Effector memory CD4-positive, alpha-beta T cell (primary cell): ENCODE data around the gene KATNIP.

Source experiments
- DNase-seq, 3 donors: peaks; one replicate each; pipeline ENCODE4 v3.0.0-alpha.2; 2020
- H3K27ac ChIP-seq: 2 replicates; pipeline ENCODE4 v1.7.0; 2013; ENCODE audit warnings: mild to moderate bottlenecking, low read length, moderate library complexity; ENCODE audit not compliant: insufficient read depth, poor library complexity, severe bottlenecking
- H3K27me3 ChIP-seq: replicated peaks from 2 replicates; pipeline ENCODE4 v1.7.0; 2013; ENCODE audit warnings: mild to moderate bottlenecking, low read length; ENCODE audit not compliant: insufficient read depth, control insufficient read depth, poor library complexity, severe bottlenecking
- H3K36me3 ChIP-seq: 2 replicates; pipeline ENCODE4 v1.7.0; 2013; ENCODE audit warnings: mild to moderate bottlenecking, low read length, moderate library complexity; ENCODE audit not compliant: control insufficient read depth, insufficient read depth
- H3K4me1 ChIP-seq: 2 replicates; pipeline ENCODE4 v1.7.0; 2013; ENCODE audit warnings: low read length, mild to moderate bottlenecking; ENCODE audit not compliant: control insufficient read depth, insufficient read depth, poor library complexity, severe bottlenecking
- H3K4me3 ChIP-seq: 2 replicates; pipeline ENCODE4 v1.7.0; 2013; ENCODE audit warnings: low read length, low read depth, mild to moderate bottlenecking; ENCODE audit not compliant: insufficient read depth, poor library complexity, severe bottlenecking
- H3K9me3 ChIP-seq: 2 replicates; pipeline ENCODE4 v1.7.0; 2013; ENCODE audit warnings: mild to moderate bottlenecking, low read length, moderate library complexity; ENCODE audit not compliant: control insufficient read depth

KATNIP gene

DNA sequence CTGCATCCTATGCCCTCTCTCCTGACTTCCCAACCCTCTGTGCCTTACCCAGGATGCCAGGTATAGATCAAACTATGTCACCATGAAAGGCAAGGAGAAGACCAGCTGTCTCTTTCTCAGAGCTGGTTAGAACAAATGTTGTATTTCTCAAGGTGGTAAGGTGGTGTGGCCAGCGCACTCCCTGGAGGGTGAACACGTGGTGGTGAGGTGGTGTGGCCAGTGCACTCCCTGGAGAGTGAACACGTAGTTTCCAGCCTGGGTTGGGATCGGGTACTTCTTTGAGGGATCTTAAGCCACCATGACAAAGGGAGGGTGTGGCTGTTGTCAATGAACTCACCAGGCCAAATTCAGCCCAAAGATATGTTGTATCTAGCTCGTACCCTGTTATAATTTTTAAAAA is 26.8 kb downstream of the KATNIP start:
- no peak overlapping the region for H3K4me3 ChIP-seq
- no peak for DNase-seq
- H3K4me1 ChIP-seq = no peaks in the 10 kb centered on the region
- H3K9me3 ChIP-seq = no peaks in the 10 kb centered on the region
- H3K27me3 ChIP-seq = no peaks in the 10 kb centered on the region
- H3K36me3 ChIP-seq = peaks cover 12% of the 10 kb centered on the region
- H3K27ac ChIP-seq = no peak overlapping the region

DNA sequence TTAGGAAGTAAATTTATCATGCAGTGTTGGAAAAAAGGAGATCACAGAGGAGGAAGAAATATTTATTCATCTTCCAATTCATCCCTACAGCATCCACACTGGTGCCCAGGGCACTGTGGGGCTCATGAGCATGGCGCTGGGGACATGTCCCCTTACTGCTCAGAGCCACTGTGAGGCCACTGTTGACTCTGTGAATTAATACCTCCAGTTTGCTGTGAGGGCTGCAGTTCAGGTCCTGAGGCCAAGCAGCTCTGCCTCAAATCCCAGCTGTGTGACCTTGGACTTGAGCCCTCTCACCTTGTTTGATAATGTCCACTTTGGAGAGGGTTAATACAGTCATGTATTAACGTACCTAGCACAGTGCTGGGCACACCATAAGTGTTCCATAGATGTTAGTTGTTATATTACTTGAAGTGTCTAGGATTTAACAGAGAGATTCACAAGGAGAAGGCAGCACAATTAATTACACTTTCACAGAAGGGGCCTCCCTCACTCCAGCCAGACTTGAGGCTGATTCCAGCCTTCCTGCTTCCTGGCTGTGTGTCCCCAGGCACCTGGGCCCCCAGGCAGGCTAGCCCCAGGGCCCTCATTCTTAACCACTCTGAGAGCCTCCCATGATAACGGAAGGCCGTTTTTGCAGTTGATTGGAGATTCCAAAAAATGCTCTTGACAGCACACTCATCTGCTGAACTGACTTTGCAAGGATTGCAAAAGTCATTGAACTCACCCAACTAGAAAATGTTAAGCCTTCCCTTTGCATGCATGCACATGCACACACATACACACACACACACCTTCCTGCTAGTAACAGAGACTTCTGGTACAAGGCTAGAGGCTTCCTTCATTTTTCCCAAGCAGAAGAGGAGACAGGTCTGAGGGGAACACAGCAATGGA is 29.4 kb downstream of the KATNIP start:
- no peak overlapping the region for H3K27ac ChIP-seq
- H3K36me3 ChIP-seq = peaks cover 12% of the 10 kb centered on the region
- no peak overlapping the region for H3K4me3 ChIP-seq
- H3K9me3 ChIP-seq = no peaks in the 10 kb centered on the region
- H3K4me1 ChIP-seq = no peaks in the 10 kb centered on the region
- DNase-seq = no peak
- H3K27me3 ChIP-seq = no peaks in the 10 kb centered on the region

DNA sequence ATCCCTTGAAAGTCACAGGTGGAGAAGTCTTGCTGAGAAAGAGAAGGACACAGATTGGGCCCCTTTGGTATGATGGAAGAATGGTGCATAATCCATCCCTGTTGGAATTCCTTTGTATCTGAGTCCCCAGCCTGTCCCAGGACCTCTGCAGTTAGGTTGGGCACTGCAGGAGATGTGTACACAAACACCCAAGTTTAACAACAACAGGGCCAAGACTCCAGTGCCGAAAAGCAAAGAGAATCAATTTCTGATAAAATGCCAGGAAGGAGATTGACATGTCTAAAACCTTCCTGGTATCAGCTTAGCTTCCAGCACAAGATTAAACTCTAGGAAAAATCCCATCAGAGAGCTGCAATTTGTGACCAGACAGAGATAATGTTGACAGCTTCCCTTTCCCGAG is 32.9 kb downstream of the KATNIP start:
- Histone ChIP-seq H3K4me1 (no peaks in the 10 kb centered on the region), H3K9me3 (no peaks in the 10 kb centered on the region), H3K36me3 (peaks cover 4% of the 10 kb centered on the region), H3K27ac (no peak overlapping the region), H3K4me3 (no peak overlapping the region), H3K27me3 (no peaks in the 10 kb centered on the region)
- no peak for DNase-seq

DNA sequence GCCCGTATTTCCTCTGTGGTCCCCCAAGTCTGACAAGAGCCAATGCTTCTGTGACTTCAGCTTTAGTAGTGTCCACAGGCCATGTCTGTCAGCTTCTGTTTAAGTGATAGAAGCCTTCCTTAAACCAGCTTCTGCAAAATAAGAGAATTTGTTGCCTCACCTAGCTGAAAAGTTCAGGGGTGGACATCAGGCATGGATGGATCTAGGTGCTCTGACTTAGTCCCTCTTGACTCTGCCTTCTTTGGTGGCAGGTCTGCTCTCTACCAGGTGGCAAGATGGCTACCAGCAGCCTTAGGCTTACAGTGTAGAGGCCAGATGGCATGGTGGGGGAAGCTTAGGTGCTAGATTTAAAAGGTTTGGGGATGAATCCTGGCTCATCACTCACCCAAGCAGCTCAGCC is 33.7 kb downstream of the KATNIP start:
- no peaks in the 10 kb centered on the region for H3K27me3 ChIP-seq
- H3K36me3 ChIP-seq = peaks cover 4% of the 10 kb centered on the region
- no peaks in the 10 kb centered on the region for H3K9me3 ChIP-seq
- DNase-seq = no peak
- H3K27ac ChIP-seq = no peak overlapping the region
- H3K4me1 ChIP-seq = no peaks in the 10 kb centered on the region
- H3K4me3 ChIP-seq = no peak overlapping the region

DNA sequence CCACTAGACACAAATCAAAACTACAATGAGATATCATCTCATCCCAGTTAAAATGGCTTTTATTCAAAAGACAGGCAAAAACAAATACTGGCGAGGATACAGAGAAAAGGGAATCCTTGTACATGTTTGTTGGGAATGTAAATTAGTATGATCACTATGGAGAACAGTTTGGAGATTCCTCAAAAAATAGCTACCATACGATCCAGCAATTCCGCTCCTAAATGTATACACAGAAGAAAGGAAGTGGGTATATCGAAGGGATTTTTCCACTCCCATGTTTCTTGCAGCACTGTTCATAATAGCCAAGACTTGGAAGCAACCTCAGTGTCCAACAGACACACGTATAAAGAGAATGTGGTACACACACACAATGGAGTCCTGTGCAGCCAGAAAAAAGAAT is 35.3 kb downstream of the KATNIP start:
- H3K4me3 ChIP-seq = no peak overlapping the region
- no peaks in the 10 kb centered on the region for H3K4me1 ChIP-seq
- no peak for DNase-seq
- no peak overlapping the region for H3K27ac ChIP-seq
- no peaks in the 10 kb centered on the region for H3K27me3 ChIP-seq
- no peaks in the 10 kb centered on the region for H3K9me3 ChIP-seq
- H3K36me3 ChIP-seq = no peaks in the 10 kb centered on the region

DNA sequence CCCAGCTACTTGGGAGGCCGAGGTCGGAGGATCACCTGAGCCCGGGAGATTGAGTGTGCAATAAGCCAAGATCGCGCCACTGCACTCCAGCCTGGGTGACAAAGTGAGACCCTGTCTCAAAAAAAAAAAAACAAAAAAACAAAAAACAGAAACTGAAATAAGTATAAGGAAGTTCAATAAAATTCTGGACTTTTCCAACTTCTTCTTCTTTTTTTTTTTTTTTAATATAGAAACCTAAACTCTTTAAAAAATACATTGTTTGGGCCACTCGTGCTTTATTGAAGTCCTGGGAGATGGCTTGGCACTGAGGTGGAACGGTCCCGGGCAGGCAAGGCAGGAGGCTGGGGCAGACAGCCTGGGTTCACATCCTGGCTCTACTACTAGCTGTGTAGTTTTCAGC is 36.8 kb downstream of the KATNIP start:
- no peak overlapping the region for H3K4me3 ChIP-seq
- no peaks in the 10 kb centered on the region for H3K4me1 ChIP-seq
- H3K9me3 ChIP-seq = no peaks in the 10 kb centered on the region
- H3K27me3 ChIP-seq = no peaks in the 10 kb centered on the region
- DNase-seq = no peak
- no peak overlapping the region for H3K27ac ChIP-seq
- H3K36me3 ChIP-seq = no peaks in the 10 kb centered on the region

DNA sequence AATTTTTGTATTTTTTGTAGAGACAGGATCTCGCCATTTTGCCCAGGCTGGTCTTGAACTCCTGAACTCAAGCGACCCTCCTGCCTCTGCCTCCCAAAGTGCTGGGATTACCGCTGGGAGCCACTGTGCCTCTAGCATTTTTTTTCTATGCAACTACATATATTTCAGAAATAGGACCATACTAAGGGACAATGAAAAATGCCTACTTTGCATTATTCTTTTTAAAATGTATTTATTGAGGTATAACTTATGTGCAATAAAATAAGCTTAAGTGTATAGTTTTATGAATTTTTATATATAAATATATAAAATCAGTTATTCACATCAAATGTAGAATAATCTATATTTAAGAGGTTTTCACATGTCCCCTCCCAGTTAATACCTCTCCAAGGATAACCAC is 38.1 kb downstream of the KATNIP start:
- DNase-seq = no peak
- Histone ChIP-seq H3K4me1 (no peaks in the 10 kb centered on the region), H3K27me3 (no peaks in the 10 kb centered on the region), H3K36me3 (no peaks in the 10 kb centered on the region), H3K27ac (no peak overlapping the region), H3K9me3 (no peaks in the 10 kb centered on the region), H3K4me3 (no peak overlapping the region)

DNA sequence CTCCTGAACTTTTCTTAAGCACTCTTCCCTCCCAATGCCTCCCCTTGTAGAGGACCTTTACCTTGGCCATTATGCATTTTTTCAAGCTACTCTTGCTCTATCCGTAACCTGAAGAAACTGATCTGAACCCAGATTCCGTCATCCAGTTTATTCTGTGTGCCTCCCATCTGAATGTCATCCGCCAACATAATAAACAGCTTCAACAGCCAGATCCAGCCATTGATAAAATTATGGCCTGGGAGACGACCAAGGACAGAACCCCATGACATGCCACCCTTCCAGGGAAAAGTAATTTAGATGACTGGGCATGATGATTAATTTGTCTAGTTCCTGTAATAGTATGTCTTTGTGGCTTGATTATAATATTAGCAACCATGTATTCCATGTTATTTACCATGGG is 41.9 kb downstream of the KATNIP start:
- no peaks in the 10 kb centered on the region for H3K9me3 ChIP-seq
- DNase-seq = no peak
- H3K27me3 ChIP-seq = no peaks in the 10 kb centered on the region
- H3K27ac ChIP-seq = no peak overlapping the region
- H3K36me3 ChIP-seq = no peaks in the 10 kb centered on the region
- H3K4me3 ChIP-seq = no peak overlapping the region
- H3K4me1 ChIP-seq = no peaks in the 10 kb centered on the region

DNA sequence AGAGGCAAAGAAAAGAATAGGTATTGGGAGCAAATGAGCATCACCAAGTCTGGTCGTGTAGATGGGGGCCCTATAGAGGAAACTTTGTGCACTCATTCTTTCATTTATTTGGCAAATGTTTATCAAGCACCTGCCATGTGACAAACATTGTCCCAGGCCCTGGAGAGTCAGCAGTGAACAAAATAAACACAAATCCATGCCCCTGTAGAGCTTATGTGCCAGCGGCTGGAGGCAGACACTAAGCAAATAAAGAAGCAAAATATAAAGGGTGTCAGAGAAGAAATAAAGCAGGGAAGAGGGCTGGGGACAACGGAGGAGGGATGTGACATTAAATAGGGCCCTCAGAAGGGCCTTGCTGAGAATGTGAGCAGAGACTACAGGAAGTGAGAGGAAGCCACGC is 45.5 kb downstream of the KATNIP start:
- Histone ChIP-seq H3K4me1 (no peaks in the 10 kb centered on the region), H3K4me3 (no peak overlapping the region), H3K9me3 (no peaks in the 10 kb centered on the region), H3K27me3 (no peaks in the 10 kb centered on the region), H3K27ac (no peak overlapping the region), H3K36me3 (no peaks in the 10 kb centered on the region)
- DNase-seq = no peak

DNA sequence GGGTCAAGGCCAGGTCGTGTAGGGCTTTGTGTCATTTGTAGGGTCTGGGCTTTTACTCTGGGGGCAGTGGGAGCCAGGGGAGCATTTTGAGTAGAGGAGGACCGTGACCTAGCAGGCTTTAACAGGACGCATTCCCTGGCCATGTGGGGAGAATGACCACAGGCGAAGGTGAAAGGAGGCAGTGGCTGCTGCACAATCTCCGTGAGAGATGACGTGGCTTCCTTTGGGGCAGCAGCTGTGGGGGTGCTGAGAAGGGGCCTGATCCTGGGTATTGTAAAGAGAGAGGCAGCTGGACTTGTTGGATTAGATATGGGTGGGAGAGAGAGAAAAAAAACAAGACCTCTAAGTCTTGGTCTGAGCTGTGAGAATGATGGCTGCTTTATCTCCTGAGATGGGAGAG is 46.0 kb downstream of the KATNIP start:
- Histone ChIP-seq H3K4me1 (no peaks in the 10 kb centered on the region), H3K9me3 (no peaks in the 10 kb centered on the region), H3K27ac (no peak overlapping the region), H3K36me3 (no peaks in the 10 kb centered on the region), H3K27me3 (no peaks in the 10 kb centered on the region), H3K4me3 (no peak overlapping the region)
- DNase-seq = no peak
